Osteoblast (primary cell): ENCODE measurements around the gene PTPRK. TPM values are rescaled to one million over a fixed set of nuclear protein-coding genes. Genes with fewer than 3 reads are reported as not detected.

Source experiments
- DNase-seq: peaks from one replicate; pipeline ENCODE4 v3.0.0; 2011; ENCODE audit warnings: low spot score, mixed read lengths; ENCODE audit not compliant: insufficient read length; ENCODE audit errors: missing footprints
- H2AFZ ChIP-seq: 2 replicates; pipeline ENCODE4 v1.6.0; 2011; ENCODE audit warnings: mild to moderate bottlenecking, low read length
- H3K27ac ChIP-seq: 2 replicates; pipeline ENCODE4 v1.5.1; 2011; ENCODE audit warnings: mild to moderate bottlenecking, low read depth, low read length, moderate library complexity
- H3K27me3 ChIP-seq: 2 replicates; pipeline ENCODE4 v1.6.0; 2012; ENCODE audit warnings: mild to moderate bottlenecking, control low read depth, inconsistent platforms, low read length, moderate library complexity; ENCODE audit not compliant: insufficient read depth
- H3K36me3 ChIP-seq: 2 replicates; pipeline ENCODE4 v1.5.1; 2011; ENCODE audit warnings: mild to moderate bottlenecking, low read length, control low read depth, moderate library complexity; ENCODE audit not compliant: insufficient read depth
- H3K4me1 ChIP-seq: 2 replicates; pipeline ENCODE4 v1.5.1; 2011; ENCODE audit warnings: mild to moderate bottlenecking, low read length, control low read depth, moderate library complexity; ENCODE audit not compliant: insufficient read depth
- H3K4me2 ChIP-seq: 2 replicates; pipeline ENCODE4 v1.6.0; 2011; ENCODE audit warnings: mild to moderate bottlenecking, low read length; ENCODE audit not compliant: insufficient read depth
- H3K4me3 ChIP-seq: fragments of 200-600 bp; sonication (generic); 3 replicates; pipeline ENCODE4 v1.5.1; 2012; ENCODE audit warnings: mild to moderate bottlenecking, low read length, inconsistent platforms; ENCODE audit not compliant: insufficient read depth
- H3K79me2 ChIP-seq: 2 replicates; pipeline ENCODE4 v1.6.0; 2012; ENCODE audit warnings: mild to moderate bottlenecking, low read length, control low read depth, inconsistent platforms; ENCODE audit not compliant: insufficient read depth
- H3K9me3 ChIP-seq: 2 replicates; pipeline ENCODE4 v1.5.1; 2011; ENCODE audit warnings: low read depth, low read length, control low read depth
- H4K20me1 ChIP-seq: 2 replicates; pipeline ENCODE4 v1.6.0; 2012; ENCODE audit warnings: mild to moderate bottlenecking, low read length, control low read depth; ENCODE audit not compliant: insufficient read depth
- CTCF ChIP-seq: IDR thresholded peaks from 2 replicates; pipeline ENCODE4 v1.5.1; 2011; ENCODE audit warnings: mild to moderate bottlenecking, low read depth, low read length, moderate library complexity; ENCODE audit errors: extremely low read depth
- total RNA-seq: library from RNA; depleted of rRNA; stranded (reverse); fragments of >200 nt; gene quantifications from 2 replicates; pipeline ENCODE4 v1.2.3, GENCODE V29; 2012

PTPRK gene
- total RNA-seq, 1 donor, result 165 TPM

GRCh38 chr6:128192972-128193371, 327.4 kb downstream of the PTPRK start:
- Histone ChIP-seq H4K20me1 (no peaks in the 10 kb centered on the region), H3K9me3 (no peaks in the 10 kb centered on the region), H3K27me3 (no peaks in the 10 kb centered on the region), H3K4me3 (no peak overlapping the region), H2AFZ (no peak overlapping the region), H3K4me2 (no peak overlapping the region), H3K36me3 (no peaks in the 10 kb centered on the region), H3K79me2 (no peaks in the 10 kb centered on the region), H3K4me1 (no peaks in the 10 kb centered on the region), H3K27ac (no peak overlapping the region)
- DNase-seq, result no peak
- TF ChIP-seq CTCF, result no peak

- no peak overlapping the region for H3K27ac ChIP-seq
- peaks cover 4% of the 10 kb centered on the region for H3K4me1 ChIP-seq
- H2AFZ ChIP-seq, result no peak overlapping the region
- no peak overlapping the region for H3K4me2 ChIP-seq
- no peaks in the 10 kb centered on the region for H4K20me1 ChIP-seq
- H3K79me2 ChIP-seq, result no peaks in the 10 kb centered on the region
- DNase-seq, result no peak
- no peaks in the 10 kb centered on the region for H3K9me3 ChIP-seq
- peaks cover 7% of the 10 kb centered on the region for H3K36me3 ChIP-seq
- no peak overlapping the region for H3K4me3 ChIP-seq
- TF ChIP-seq CTCF, result no peak
- H3K27me3 ChIP-seq, result no peaks in the 10 kb centered on the region
Observed at GRCh38 chr6:128188678-128189077, 331.7 kb downstream of the PTPRK start.

GRCh38 chr6:128186729-128187128, 333.7 kb downstream of the PTPRK start:
- DNase-seq, result no peak
- Histone ChIP-seq H3K4me1 (peaks cover 4% of the 10 kb centered on the region), H3K4me2 (peak overlapping the region; percentile 57), H3K27ac (peak overlapping the region; percentile 9), H4K20me1 (no peaks in the 10 kb centered on the region), H2AFZ (no peak overlapping the region), H3K36me3 (peaks cover 7% of the 10 kb centered on the region), H3K27me3 (no peaks in the 10 kb centered on the region), H3K4me3 (peak overlapping the region; percentile 42), H3K79me2 (no peaks in the 10 kb centered on the region), H3K9me3 (no peaks in the 10 kb centered on the region)
- no peak for TF ChIP-seq CTCF

- H3K27me3 ChIP-seq, result no peaks in the 10 kb centered on the region
- no peak for TF ChIP-seq CTCF
- no peaks in the 10 kb centered on the region for H4K20me1 ChIP-seq
- no peak overlapping the region for H2AFZ ChIP-seq
- H3K4me2 ChIP-seq, result no peak overlapping the region
- no peaks in the 10 kb centered on the region for H3K9me3 ChIP-seq
- no peak overlapping the region for H3K4me3 ChIP-seq
- no peaks in the 10 kb centered on the region for H3K4me1 ChIP-seq
- no peak for DNase-seq
- peaks cover 7% of the 10 kb centered on the region for H3K36me3 ChIP-seq
- H3K79me2 ChIP-seq, result no peaks in the 10 kb centered on the region
- no peak overlapping the region for H3K27ac ChIP-seq
Observed at GRCh38 chr6:128179876-128180438, 340.4 kb downstream of the PTPRK start.
